Epithelial cell of proximal tubule (primary cell): ENCODE measurements around the gene FSD2. TPM values are rescaled to one million over a fixed set of nuclear protein-coding genes. Genes with fewer than 3 reads are reported as not detected.
A peak's percentile ranks its signal among the peaks of the same experiment; 100 is the strongest.

Source experiments
- DNase-seq: peaks from one replicate; pipeline ENCODE4 v3.0.0-alpha.2; 2011; ENCODE audit warnings: low read depth
- H3K4me3 ChIP-seq: 2 replicates; pipeline ENCODE4 v1.5.1; 2011; ENCODE audit warnings: low read depth, mild to moderate bottlenecking, low read length
- total RNA-seq: library from RNA; depleted of rRNA; stranded (reverse); fragments of >200 nt; gene quantifications from 2 replicates; pipeline ENCODE4 v1.2.3, GENCODE V29; 2015
- TF ChIP-seq, protein P1 (sequence below): conservative IDR thresholded peaks from 2 replicates; pipeline ENCODE4 v1.5.1; 2012; ENCODE audit warnings: low read depth, mild to moderate bottlenecking, low read length

FSD2 gene
- total RNA-seq, 1 donor from 2014 or later, result not detected

- H3K4me3 ChIP-seq, result no peak overlapping the region
- DNase-seq, result no peak
- TF ChIP-seq, protein P1, sequence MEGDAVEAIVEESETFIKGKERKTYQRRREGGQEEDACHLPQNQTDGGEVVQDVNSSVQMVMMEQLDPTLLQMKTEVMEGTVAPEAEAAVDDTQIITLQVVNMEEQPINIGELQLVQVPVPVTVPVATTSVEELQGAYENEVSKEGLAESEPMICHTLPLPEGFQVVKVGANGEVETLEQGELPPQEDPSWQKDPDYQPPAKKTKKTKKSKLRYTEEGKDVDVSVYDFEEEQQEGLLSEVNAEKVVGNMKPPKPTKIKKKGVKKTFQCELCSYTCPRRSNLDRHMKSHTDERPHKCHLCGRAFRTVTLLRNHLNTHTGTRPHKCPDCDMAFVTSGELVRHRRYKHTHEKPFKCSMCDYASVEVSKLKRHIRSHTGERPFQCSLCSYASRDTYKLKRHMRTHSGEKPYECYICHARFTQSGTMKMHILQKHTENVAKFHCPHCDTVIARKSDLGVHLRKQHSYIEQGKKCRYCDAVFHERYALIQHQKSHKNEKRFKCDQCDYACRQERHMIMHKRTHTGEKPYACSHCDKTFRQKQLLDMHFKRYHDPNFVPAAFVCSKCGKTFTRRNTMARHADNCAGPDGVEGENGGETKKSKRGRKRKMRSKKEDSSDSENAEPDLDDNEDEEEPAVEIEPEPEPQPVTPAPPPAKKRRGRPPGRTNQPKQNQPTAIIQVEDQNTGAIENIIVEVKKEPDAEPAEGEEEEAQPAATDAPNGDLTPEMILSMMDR, result no peak
Observed at GRCh38 chr15:82840166-82840565, 34.3 kb upstream of the FSD2 start.

DNA sequence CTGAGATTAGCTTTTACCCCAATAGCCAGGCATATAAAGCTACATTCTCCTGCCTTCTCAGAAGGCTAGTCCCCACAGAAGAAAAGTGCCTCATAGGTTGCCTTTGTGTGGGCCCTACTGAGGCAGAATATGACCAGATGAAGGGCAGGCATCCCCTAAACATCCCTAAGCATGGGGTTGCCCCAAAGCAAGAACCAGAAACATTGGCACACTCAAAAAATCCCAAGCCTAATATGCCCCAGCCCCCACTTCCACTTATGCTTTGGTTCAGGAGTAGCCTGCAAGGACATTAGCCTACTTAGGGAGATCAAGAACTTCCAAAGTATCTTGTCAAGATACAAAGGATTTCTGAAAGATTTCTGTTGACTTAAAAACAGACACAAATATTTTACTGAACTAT lies 33.3 kb upstream of the FSD2 start:
- TF ChIP-seq, protein P1, result no peak
- no peak overlapping the region for H3K4me3 ChIP-seq
- DNase-seq, result no peak

- H3K4me3 ChIP-seq, result no peak overlapping the region
- TF ChIP-seq, protein P1, result no peak
- no peak for DNase-seq
Observed at GRCh38 chr15:82838096-82838735, 32.3 kb upstream of the FSD2 start.

DNA sequence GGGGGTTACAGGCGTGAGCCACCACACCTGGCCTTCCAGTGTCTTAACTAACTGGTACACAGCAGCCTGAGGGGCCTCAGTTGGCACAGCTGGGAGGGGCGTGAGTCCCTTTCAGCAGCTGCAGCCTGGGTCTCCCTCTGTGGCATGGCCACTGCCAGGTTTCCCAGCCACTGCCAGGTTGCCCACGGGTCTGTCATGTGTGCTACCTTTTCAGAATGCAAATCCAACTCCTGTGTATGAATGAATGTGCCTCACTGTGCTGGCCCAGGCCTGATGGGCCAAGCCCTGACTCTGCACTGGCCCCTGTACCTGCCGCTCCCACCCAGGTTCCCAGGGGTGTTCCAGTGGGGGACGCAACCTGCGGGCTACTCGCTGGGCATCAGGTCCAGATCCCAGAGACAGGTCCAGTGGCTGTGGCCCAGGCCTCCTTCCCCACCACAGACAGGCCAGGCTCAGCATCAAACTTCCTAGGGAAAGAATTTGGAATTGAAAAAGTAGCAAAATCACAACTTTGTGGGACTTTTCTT lies 29.6 kb upstream of the FSD2 start:
- TF ChIP-seq, protein P1, result no peak
- no peak for DNase-seq
- H3K4me3 ChIP-seq, result no peak overlapping the region

DNA sequence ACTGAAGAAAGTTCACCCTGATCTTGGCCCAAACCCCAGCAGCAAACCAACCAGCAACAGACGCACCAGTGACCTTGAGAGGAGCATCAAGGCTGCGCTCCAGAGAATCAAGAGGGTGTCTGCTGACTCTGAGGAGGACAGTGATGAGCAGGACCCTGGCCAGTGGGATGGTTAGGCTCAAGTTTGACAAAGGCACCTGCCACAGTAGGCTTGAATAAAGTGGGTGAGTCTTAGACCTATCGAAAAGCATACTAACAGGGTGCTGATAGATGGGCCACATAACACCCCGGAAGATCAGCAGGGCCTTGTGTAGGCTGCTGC lies 27.5 kb upstream of the FSD2 start:
- no peak for DNase-seq
- H3K4me3 ChIP-seq, result no peak overlapping the region

GRCh38 chr15:82832601-82833361 lies 26.9 kb upstream of the FSD2 start:
- TF ChIP-seq, protein P1, result no peak
- DNase-seq, result peak; percentile 92
- H3K4me3 ChIP-seq, result no peak overlapping the region

More for the DNA sequence above, 27.5 kb upstream of the FSD2 start:
- TF ChIP-seq, protein P1, result no peak
